C1 segment of cervical spinal cord (tissue), 14 donors: ENCODE measurements around the gene RGS9BP.
A peak's percentile ranks its signal among the peaks of the same experiment; 100 is the strongest.
"Not testable (repeated sequence)": the region's sequence is repeated elsewhere in the genome, so short reads cannot be mapped to it uniquely, and the experiment has no call there.

Experiments used
- DNase-seq, 14 donors: peaks; one replicate each; lab custom pipeline; 2025; lab: John Stamatoyannopoulos, UW

RGS9BP gene

GRCh38 chr19:32694851-32695250 lies 19.2 kb downstream of the RGS9BP start:
- not testable (repeated sequence) for DNase-seq

DNA sequence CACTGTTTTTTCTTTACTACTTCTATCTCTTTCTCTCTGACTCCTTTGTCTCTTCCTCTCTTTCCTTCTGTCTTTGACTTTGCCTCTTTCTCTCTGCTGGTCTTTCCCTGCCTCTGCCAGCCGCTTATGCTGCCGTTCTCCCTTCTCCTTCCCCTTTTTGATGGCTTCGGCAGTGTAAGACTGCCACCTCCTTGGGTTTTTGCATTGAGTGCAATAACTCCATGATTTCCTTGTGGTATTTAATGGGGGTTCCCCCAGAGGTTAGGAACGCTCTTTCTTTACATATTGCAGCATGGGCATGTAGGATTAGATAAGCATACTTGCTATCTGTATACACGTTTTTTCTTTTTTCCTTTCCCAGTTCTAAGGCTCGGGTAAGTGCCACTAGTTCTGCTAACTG lies 19.9 kb downstream of the RGS9BP start:
- DNase-seq = not testable (repeated sequence)

- not testable (repeated sequence) for DNase-seq
These were observed 21.1 kb downstream of the RGS9BP start for GRCh38 chr19:32696771-32697170.

GRCh38 chr19:32700129-32700528 lies 24.5 kb downstream of the RGS9BP start:
- not testable (repeated sequence) for DNase-seq

DNA sequence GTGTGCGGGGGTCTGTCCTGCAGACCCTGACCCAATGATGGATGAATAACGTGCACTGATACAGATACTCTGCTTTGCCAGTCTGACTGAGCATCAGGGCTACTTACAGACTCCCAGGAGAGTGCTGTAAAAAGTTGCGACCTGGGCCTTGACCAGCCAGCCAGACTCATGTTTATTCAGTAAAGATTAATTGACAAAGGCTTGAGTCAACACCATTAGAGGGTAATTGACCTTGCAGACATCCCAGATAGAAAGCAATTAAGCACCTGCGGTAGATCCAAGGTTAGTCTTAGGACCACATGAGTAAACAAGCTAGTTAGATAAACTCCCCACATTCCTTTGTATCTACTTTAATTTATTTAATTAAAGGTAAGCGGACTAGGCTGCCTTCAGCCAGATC lies 26.4 kb downstream of the RGS9BP start:
- DNase-seq = no peak

DNA sequence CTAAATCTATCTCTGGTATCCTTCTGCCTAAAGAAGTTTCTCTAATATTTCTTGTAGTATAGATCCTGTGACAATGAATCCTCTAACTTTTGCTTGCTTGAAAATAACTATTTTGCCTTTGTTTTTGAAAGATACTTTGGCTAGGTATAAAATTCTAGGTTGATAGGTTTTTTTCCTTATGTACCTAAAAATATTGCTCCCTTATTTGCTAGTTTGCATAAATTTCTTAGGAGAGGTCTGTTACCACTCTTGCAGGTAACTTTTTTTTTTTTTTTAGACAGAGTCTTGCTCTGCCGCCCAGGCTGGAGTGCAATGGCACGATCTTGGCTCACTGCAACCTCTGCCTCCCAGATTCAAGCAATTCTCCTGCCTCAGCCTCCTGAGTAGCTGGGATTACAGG lies 28.4 kb downstream of the RGS9BP start:
- DNase-seq = not testable (repeated sequence)

DNA sequence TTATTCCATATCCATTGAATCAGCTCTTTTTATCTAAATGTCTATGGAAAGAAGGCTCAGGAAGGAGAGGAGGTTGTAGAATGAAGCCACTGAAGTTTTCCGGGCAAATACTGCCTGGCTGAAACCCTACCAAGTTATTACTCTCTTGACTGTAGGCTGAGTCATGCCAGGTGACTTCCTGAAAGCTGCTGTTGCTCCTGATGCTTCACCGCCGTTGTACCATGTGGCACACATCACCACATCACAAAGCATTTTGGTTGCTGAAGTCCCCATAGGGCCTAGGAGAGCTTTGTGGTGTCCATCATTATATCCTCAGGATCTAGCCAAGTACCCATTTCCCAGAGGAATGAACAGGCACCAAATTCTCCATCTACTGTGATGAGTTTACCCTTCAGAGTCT lies 32.8 kb downstream of the RGS9BP start:
- DNase-seq = no peak

- no peak for DNase-seq
These were observed 33.4 kb downstream of the RGS9BP start for GRCh38 chr19:32709032-32709431.

GRCh38 chr19:32711747-32712146 lies 36.1 kb downstream of the RGS9BP start:
- no peak for DNase-seq

GRCh38 chr19:32716203-32716602 lies 40.6 kb downstream of the RGS9BP start:
- not testable (repeated sequence) for DNase-seq

DNA sequence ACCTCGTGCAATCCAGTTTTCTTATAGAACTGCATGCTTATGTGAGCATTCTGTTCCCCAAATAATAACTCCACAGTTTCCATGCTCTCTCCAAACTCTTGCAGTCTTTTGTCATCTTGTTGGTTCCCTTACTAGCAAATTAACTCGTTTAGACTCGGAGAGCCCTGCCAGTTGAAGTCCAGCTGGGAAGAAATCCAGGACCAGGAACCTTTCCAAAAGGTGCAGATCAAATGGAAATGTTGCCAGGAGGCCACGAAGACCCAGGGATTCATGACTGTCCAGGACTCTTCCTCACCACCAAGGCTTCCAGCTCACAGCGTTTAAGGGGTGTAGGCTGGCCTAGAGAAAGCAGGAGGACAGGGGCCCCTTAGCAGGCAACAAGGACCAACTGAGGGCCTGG lies 41.8 kb downstream of the RGS9BP start:
- DNase-seq = peak in 1 of 14 donors; percentile 24

- no peak for DNase-seq
These were observed 42.6 kb downstream of the RGS9BP start for GRCh38 chr19:32718286-32718685.

DNA sequence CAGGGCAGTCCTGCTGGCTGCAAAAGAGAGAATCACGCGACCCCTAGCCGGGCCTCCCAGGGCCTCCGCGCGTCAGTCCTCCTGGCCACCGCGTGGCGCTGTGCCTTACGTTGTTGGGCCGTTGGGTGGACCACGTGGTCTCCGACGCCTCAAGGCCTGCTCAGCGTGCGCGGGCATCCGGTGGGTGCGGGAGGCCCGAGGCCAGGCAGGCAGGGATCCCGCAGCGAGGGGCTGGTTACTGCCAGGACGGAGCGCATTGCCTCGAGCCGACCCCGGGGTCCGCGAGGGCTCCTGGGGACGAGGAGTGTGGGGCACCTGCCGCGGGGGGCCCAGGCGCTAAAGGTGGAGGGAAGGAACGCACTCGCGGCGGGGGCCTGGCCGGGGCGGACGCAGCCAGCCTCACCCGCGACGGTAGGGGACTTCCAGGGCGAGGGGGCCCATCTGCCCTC lies 44.0 kb downstream of the RGS9BP start, which contains the start of gene TDRD12:
TDRD12 (plus strand) TSS at position 157 of the 449 bp plus-strand sequence. CDS start 306 bp downstream, outside the sequence.
- DNase-seq = no peak

- DNase-seq = no peak
These were observed 44.7 kb downstream of the RGS9BP start for GRCh38 chr19:32720216-32720935.

DNA sequence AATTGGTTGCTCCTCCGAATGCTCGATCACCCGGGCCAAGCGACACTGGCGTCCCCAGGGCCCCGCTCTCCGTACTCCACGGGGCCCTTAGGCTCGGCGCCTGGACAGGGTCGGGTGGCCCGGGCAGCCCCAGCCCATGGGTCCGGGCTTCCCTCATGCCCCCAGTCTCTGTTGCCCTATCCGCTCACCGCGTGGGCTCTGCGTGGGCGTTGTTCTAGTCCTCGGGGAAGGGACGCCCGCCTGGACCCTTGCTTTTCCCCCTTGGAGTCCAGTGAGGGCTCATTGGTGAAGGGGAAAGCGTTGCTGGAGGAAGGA lies 45.2 kb downstream of the RGS9BP start:
- DNase-seq = no peak
